OCI-LY3 (cell line): ENCODE data around the gene STIM1.

ENCODE experiments used
- EZH2phosphoT487 ChIP-seq: fragments of 200-600 bp; shearing (Covaris generic); IDR thresholded peaks from 2 replicates; pipeline ENCODE4 v1.6.1; 2018; ENCODE audit warnings: antibody characterized with exemption, mixed run types, low read depth
- TF ChIP-seq, protein P1 (sequence below): fragments of 200-600, 300-600 bp; sonication (generic); IDR thresholded peaks from 2 replicates; pipeline ENCODE4 v1.5.1; 2014; ENCODE audit warnings: antibody characterized with exemption, low read length, low read depth

DNA sequence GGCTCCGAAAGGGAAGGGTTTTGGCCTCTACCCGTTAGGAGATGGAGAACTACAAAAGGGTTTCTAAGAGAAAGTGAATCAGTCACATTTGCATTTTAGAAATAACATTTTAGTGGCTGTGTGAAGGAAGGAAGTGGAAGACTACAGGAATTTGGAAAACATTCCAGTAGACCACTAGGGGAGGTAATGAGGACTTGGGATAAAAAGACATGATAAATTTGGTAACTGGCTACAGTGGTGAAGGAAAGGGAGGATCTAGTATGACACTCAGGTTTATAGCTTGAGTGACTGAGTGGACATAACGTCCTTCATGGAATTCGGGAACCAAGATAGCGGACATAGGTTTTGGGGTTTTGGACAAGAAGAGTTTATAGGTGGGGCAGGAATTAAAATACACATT is 232.1 kb downstream of the STIM1 start:
- no peak for TF ChIP-seq EZH2phosphoT487
- TF ChIP-seq, protein P1, sequence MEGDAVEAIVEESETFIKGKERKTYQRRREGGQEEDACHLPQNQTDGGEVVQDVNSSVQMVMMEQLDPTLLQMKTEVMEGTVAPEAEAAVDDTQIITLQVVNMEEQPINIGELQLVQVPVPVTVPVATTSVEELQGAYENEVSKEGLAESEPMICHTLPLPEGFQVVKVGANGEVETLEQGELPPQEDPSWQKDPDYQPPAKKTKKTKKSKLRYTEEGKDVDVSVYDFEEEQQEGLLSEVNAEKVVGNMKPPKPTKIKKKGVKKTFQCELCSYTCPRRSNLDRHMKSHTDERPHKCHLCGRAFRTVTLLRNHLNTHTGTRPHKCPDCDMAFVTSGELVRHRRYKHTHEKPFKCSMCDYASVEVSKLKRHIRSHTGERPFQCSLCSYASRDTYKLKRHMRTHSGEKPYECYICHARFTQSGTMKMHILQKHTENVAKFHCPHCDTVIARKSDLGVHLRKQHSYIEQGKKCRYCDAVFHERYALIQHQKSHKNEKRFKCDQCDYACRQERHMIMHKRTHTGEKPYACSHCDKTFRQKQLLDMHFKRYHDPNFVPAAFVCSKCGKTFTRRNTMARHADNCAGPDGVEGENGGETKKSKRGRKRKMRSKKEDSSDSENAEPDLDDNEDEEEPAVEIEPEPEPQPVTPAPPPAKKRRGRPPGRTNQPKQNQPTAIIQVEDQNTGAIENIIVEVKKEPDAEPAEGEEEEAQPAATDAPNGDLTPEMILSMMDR = no peak
